ENCODE measurements around the gene STAB2.

GRCh38 chr12:103779410-103780092, 192.5 kb downstream of the STAB2 start:
- TF ChIP-seq, protein P1, sequence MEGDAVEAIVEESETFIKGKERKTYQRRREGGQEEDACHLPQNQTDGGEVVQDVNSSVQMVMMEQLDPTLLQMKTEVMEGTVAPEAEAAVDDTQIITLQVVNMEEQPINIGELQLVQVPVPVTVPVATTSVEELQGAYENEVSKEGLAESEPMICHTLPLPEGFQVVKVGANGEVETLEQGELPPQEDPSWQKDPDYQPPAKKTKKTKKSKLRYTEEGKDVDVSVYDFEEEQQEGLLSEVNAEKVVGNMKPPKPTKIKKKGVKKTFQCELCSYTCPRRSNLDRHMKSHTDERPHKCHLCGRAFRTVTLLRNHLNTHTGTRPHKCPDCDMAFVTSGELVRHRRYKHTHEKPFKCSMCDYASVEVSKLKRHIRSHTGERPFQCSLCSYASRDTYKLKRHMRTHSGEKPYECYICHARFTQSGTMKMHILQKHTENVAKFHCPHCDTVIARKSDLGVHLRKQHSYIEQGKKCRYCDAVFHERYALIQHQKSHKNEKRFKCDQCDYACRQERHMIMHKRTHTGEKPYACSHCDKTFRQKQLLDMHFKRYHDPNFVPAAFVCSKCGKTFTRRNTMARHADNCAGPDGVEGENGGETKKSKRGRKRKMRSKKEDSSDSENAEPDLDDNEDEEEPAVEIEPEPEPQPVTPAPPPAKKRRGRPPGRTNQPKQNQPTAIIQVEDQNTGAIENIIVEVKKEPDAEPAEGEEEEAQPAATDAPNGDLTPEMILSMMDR (conservative IDR thresholded peaks at IDR 0.05; ENCODE audit: low read length) = no peak
- no peak for TF ChIP-seq EZH2phosphoT487 (IDR thresholded peaks at IDR 0.05; ENCODE audit: borderline replicate concordance, low read depth, low read length)
